GM19099 (cell line): Measurements from ENCODE around the gene HNF4A.

Experiments
- POLR2A ChIP-seq: IDR thresholded peaks from 3 replicates; pipeline ENCODE4 v1.6.1; 2011; ENCODE audit warnings: low read depth; ENCODE audit not compliant: insufficient read length; ENCODE audit errors: extremely low read depth

Gene HNF4A

DNA sequence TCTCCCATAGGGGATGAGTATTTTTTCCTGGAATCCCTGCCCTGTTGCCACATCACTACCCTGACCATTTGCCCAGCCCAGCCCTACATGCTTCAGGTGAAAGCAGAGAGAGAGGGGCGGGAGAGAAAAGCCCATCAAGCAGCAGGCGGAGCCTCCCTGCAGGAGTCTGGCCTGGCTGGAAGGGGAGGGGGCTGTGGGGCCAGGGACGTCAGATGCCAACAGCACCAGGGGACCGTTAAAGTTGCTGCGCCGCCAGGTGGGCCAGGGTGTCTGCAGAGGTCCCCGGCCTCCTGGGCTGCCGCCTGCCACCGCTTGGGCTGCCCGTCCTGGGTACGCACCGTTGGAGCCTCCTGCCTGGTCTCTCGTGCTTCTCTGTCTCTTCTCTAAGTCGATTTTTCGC, 19.4 kb upstream of the HNF4A start:
- TF ChIP-seq POLR2A = no peak

DNA sequence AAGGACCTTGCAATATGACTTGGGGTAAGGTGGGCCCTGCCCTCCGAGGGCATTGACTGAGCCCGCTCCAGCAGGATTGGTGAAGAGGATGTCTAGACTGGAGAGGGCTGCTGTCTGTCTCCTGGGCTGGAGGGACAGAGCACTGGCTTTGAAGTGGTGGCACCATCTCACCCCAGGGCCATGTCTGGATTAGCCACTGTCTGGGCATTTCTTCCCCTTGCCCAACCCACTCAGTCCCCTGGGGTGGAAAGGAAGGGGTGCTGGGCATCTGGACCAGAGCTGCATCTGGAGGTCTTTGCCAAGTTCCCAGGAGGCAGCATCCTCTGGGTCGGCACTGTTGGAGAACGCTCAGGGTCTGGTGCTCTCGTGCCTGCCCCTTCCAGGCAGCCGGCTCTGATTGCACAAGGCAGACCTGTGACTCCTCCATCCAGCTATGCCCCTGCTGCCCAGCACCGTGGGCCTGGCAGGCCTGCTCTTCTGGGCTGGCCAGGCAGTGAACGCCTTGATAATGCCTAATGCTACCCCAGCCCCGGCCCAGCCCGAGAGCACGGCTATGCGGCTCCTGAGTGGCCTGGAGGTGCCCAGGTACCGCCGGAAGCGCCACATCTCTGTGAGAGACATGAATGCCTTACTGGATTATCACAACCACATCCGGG, 18.6 kb upstream of the HNF4A start, which contains the start of gene R3HDML:
R3HDML (plus strand) TSS at position 319 of the 656 bp plus-strand sequence; CDS start at position 434, 115 bp downstream.
- TF ChIP-seq POLR2A = no peak

DNA sequence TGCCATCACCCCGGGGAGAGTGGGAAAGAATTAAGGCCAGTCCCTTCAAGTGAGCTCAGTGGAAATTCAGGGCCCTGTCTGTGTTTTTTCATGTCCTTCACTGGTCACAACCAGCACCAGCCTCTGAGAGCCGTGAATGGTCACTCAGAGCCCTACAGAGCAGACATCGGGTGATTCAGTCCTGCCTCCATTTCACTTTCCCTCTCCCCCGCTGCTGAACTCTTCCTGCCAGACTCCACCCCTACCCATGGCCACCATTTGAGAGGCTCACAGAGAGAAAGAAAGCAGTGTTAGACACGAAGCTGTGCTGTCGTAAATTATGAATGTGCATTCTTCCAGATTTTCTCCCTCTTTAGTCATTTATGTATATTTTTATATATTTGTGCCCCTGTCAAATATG, 13.3 kb upstream of the HNF4A start:
- no peak for TF ChIP-seq POLR2A

DNA sequence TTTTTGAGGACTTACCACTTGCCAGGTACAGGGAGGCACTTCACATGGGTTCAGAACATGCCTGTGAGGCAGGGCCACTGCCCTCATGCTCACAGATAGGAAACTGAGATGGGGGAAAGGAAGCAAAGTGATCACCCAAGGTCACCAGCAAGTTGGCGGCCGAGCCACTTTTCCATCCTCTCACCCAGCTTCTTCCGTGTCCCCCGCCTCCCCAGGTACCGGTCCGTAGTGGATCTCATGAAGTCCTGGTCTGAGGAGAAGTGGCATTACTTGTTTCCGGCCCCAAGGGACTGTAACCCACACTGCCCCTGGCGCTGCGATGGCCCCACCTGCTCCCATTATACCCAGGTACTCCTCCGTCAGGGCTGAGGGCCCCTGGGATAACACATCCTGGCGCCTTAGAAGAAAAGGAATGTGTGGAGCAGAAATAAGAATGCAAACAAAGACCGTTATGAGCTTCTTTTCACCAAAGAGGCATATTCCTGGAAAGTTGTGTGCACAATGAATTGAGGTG, 12.3 kb upstream of the HNF4A start:
- no peak for TF ChIP-seq POLR2A

DNA sequence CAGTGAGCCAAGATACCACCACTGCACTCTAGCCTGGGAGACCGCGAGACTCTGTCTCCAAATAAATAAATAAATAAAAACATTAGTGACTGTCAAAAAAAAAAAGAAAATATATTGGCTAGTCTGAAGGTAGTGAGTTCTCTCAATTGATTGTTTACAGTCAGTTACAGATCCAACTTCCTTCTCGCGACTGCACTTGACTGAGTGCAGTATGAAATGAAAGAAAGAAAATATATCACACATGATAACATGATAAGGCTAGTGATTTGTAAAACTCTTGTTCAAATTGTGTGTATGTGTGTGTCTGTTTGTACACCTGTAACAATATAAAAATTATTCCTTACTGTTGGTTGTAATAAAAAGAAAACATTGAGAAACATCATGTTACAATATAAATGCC, 10.8 kb upstream of the HNF4A start:
- TF ChIP-seq POLR2A = no peak

DNA sequence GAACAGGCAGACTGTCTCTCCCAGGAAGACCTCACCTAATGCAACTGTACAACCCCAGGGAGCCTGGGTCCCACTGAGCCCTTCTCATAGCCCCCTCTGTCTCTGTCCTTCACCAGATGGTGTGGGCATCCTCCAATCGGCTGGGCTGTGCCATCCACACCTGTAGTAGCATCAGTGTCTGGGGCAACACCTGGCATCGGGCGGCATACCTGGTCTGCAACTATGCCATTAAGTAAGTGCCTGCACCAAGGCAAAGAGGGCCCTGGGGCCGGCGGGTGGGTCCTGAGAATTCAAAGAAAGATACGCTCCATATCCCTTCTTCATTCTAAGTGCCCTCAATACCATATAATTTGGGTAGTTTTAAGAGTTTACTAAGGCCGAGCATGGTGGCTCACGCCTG, 10.4 kb upstream of the HNF4A start:
- TF ChIP-seq POLR2A = no peak

DNA sequence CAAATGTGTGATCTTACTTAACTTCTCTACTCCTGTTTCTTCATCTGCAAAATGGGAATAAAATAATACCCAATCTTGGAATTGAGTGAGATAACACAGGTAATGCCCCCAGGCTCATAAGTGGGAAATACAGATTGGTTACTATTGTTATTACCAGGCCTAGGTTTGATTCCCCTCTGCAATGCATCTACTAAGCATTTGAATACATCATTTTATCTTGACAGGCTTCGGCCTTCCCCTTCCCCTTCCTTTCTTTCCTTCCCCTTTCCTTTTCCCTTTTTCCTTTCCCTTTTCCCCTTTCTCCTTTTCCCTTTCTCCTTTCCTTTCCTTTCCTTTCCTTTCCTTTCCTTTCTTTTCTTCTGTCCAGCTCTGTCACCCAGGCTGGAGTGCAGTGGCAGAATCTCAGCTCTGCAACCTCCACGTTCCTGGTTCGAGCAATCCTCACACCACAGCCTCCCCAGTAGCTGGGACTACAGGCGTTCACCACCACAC, 7.3 kb upstream of the HNF4A start:
- TF ChIP-seq POLR2A = no peak

DNA sequence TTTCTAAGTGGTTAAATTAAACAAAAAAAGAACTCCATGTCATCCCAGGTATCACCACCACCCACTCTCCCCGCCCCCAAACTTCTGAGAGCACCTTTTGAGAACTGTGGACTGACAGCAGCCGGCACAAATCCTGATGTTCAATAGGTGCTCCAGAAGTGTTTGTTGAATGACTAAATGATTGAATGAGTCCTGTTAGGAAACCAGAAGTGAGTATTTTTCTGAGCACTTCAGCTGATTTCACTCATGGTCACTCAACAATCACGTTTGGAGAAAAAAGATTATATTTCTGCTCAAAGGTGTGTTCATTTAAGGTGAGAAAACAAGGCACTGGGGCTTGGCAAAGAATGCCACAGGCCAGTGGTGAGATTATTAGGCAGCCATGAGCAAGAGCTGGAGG, 6.2 kb upstream of the HNF4A start:
- TF ChIP-seq POLR2A = no peak

DNA sequence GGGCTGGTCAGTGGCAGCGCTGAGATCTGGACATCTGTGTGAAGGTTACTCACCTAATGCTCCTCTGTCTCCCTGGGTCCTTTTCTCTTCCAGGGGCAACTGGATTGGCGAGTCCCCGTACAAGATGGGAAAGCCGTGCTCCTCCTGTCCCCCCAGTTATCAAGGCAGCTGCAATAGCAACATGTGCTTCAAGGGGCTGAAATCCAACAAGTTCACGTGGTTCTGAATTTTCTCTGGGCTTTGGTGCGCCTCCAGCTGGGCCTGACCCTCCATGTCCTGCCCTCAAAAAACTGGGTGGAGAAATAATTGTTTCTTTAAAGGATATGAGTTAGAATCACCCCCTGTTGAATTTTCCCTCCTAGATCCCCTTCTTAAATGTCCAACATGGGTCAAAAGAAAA, 4.9 kb upstream of the HNF4A start:
- no peak for TF ChIP-seq POLR2A

DNA sequence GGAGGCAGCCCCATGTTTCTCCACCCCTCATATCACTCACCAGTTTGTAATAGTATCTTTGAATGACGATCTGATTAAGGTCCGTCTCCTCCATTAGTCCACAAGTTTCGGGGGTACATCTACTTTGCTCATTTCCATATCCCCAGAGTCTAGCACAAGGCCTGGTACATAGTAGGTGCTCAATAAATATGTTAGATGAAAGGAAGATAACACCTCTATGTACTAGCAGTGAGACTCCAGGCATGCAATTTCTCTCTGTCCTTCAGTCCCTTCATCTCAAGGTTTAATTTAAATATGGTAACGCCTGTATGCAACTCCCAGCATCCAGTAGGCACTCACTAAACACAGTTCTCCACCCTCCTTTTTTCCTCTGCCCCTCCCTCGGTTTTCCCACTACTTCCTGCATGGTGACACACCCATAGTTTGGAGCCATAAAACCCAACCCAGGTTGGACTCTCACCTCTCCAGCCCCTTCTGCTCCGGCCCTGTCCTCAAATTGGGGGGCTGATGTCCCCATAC, 461 bp upstream of the HNF4A start:
- no peak for TF ChIP-seq POLR2A

DNA sequence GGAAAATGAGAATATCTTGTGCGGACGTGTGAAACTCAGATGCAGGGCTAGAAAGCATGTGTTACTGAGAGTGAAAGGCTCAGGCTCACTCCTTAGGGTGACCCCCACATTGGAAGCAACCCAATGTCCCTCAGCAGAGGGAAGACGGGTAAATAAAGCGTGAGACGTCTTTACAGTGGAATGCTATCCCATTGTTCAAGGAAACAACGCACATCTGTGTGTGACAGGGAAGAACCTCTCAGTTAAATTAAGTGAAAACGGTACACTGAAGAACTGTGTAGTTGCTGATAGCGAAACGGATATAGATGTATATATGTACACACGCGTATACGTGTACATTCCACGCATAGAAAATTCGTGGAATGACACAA, 839 bp downstream of the HNF4A start:
- no peak for TF ChIP-seq POLR2A

DNA sequence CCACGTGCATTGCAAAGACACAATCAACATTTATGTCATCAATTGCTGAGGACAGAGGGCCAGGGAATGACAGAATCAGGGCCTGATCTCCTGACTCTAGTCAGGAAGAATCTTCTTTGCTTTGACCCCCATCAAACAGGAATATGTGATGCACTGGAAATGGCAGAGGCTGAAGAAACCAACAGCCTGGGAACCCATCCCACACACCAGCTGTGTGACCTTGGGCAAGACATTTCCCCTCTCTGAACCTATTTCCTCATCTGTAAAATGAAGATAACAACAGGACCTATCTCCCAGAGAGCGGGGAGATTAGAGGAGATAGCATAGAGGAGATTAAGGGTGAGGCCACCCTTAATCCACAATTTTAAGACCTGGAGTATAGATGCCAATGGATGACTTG, 1.5 kb downstream of the HNF4A start:
- no peak for TF ChIP-seq POLR2A

DNA sequence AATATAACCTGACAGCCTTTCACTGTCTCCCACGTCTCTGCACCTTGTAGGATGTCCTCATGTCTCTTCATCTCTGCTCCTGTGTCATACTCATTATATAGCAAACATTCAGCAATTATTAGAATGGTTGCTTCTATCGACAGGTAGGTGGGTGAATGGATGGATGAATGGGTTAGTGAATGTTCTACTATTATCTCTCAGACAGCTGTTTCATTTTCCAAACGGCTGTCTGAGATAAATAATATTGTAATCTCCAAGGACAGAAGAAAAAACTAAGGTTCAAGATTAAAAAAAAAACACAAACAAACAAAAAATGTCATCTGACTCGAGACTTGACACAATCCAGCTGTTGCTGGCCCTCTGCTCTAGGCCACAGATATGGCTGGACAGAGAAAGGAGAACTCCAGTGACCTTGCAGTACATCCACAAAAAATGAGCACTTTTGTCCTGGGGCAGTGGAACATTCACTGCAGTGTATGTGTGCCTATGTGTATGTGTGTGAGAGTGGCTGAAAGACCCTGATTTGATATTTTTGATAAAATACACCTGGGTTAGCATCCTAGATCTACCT, 2.1 kb downstream of the HNF4A start:
- no peak for TF ChIP-seq POLR2A

DNA sequence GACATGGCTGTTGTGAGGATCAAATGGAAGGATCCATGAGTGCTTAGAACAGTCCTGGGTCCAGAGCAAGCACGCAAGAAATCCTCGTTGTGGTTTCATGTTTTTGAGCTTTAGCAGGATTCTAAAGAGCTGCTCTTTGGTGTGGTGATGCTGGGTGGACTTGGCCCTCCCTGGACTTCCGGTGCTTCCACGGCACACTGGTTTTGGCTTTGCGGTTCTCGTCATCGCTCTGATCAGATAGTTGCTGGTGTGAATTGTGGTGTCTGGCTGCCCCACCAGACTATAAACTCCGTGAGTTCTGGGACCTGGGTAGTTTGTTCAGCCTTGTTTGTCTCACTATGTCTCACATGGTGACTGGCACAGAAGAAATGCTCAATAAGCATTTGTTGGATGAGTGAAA, 3.3 kb downstream of the HNF4A start:
- no peak for TF ChIP-seq POLR2A

DNA sequence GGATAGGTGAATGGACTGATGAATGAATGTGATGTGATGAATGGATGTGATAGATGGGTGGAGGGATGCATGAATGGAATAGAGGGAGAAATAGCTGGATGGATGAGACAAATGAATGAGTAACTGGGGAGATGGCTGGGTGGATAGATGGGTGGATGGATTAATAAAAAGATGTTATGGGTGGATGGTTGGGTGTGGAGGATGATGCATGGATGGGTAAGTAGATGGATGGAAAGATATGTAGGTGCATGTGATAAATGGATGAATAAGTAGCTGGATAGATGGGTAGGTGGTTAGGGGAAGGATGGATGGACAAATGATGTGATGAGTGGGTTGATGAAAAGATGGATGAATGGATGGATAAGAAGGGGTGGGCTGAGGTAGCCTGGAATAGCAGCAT, 4.7 kb downstream of the HNF4A start:
- no peak for TF ChIP-seq POLR2A

DNA sequence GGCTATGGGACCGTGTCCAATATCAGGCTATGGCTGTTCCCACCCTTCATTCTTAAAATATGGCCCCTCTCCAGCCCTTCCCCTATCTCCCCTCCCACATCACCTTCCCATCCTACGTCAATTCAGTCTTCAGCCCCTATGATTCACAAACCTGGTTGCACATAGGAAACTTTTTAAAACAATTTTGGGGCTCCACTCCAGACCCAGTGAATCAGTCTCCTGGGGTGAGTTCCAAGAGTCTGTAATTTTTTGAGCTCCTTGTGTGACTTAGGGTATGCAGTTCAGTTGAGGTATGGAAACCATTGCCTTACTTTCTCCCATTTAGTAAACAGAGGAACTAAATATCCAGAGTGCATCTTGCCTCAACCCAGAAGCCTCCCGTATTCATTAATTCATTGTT, 5.5 kb downstream of the HNF4A start:
- no peak for TF ChIP-seq POLR2A
